Lung (tissue), 16 donors: ENCODE results near the gene YBX1. TPM values are rescaled to one million over a fixed set of nuclear protein-coding genes. Genes with fewer than 3 reads are reported as not detected.
A peak's percentile ranks its signal among the peaks of the same experiment; 100 is the strongest.

Experiments used
- ATAC-seq: fragments of 200-7000 bp; cut with Tn5 transposase; one replicate; pipeline ENCODE4 v1.9.1; 2020; ENCODE audit warnings: moderate number of reproducible peaks; ENCODE audit not compliant: insufficient read depth, low FRiP score
- DNase-seq, 3 donors: peaks; one replicate each; pipeline ENCODE4 v3.0.0-alpha.2; 2013 to 2017
- H3K27ac ChIP-seq, 2 donors: one replicate each; pipeline ENCODE4 v1.5.1; 2013; ENCODE audit warnings: mild to moderate bottlenecking in 2 of 2, moderate library complexity in 2 of 2, control low read depth in 1 of 2, inconsistent platforms in 1 of 2, low read depth in 1 of 2, low read length in 1 of 2
- H3K27me3 ChIP-seq, 3 donors: one replicate each; pipeline ENCODE4 v1.5.1; 2013; ENCODE audit warnings: low read length in 2 of 3; ENCODE audit not compliant: control insufficient read depth in 3 of 3, insufficient read depth in 3 of 3
- H3K36me3 ChIP-seq, 4 donors: one replicate each; pipeline ENCODE4 v1.5.1; 2013; ENCODE audit warnings: low read length in 4 of 4, mild to moderate bottlenecking in 1 of 4, moderate library complexity in 1 of 4; ENCODE audit not compliant: control insufficient read depth in 4 of 4, insufficient read depth in 4 of 4
- H3K4me1 ChIP-seq, 5 donors: one replicate each; pipeline ENCODE4 v1.5.1; 2013; ENCODE audit warnings: low read length in 5 of 5, mild to moderate bottlenecking in 2 of 5, moderate library complexity in 1 of 5; ENCODE audit not compliant: control insufficient read depth in 5 of 5, insufficient read depth in 5 of 5
- H3K4me3 ChIP-seq: one replicate; pipeline ENCODE4 v1.5.1; 2013; ENCODE audit warnings: mild to moderate bottlenecking, control low read depth, moderate library complexity
- H3K9ac ChIP-seq, 2 donors: one replicate each; pipeline ENCODE4 v1.5.1; 2013; ENCODE audit warnings: low read length in 2 of 2, control low read depth in 1 of 2; ENCODE audit not compliant: insufficient read depth in 1 of 2
- H3K9me3 ChIP-seq, 4 donors: one replicate each; pipeline ENCODE4 v1.5.1; 2013; ENCODE audit warnings: low read length in 3 of 4, mild to moderate bottlenecking in 1 of 4, moderate library complexity in 1 of 4; ENCODE audit not compliant: control insufficient read depth in 4 of 4, insufficient read depth in 3 of 4
- CTCF ChIP-seq: IDR thresholded peaks from 2 replicates; pipeline ENCODE4 v1.5.1; 2012; ENCODE audit warnings: mild to moderate bottlenecking; ENCODE audit errors: control extremely low read depth, extremely low read depth
- WGBS, 2 donors: extraction: QIAGEN DNeasy Blood & Tissue Kit; methylation state at CpG; one replicate each; pipeline ENCODE4 v1.1.7; 2013; 5-methylcytosine and 5-hydroxymethylcytosine counted together
- long read RNA-seq, 5 donors: transcript quantifications; one replicate each; lab custom pipeline, GENCODE V29; 2026
- polyA plus RNA-seq, 2 donors: library from polyadenylated mRNA; stranded (reverse); fragments of 200-250 nt; gene quantifications; one replicate each; pipeline ENCODE4 v1.2.1, GENCODE V29; 2013
- total RNA-seq, 2 donors: library from RNA; depleted of rRNA in 1 of 2; stranded (reverse); fragments of >200 nt in 1 of 2; gene quantifications; one replicate each; pipeline ENCODE4 v1.2.1, GENCODE V29; 2014 to 2021
- donor health status: control.
- donor health status: control.
- donor health status: Bipolar disorder and iron deficiency.
- donor health status: healthy.
- donor health status: DM: yes; HTN: yes; CAD: no.

The YBX1 gene
- total RNA-seq (100 to 1,000 TPM; 298 to 617 TPM), polyA plus RNA-seq (100 to 1,000 TPM; 560 to 617 TPM)
- long read RNA-seq, donor 1, transcript YBX1-201 (8 exons, 1,514 nt), result major isoform, 83 of 1,032 reads
- long read RNA-seq, donor 1, partial matches to known transcripts, result 948 of 1,032 reads
- long read RNA-seq, donor 1, other reads (novel, unspliced or antisense), result 0 of 1,032 reads
- long read RNA-seq, donor 2, transcript YBX1-201 (8 exons, 1,514 nt), result major isoform, 32 of 425 reads
- long read RNA-seq, donor 2, partial matches to known transcripts, result 392 of 425 reads
- long read RNA-seq, donor 2, other reads (novel, unspliced or antisense), result 0 of 425 reads
- long read RNA-seq, donor 3, transcript YBX1-201 (8 exons, 1,514 nt), result major isoform, 58 of 637 reads
- long read RNA-seq, donor 3, partial matches to known transcripts, result 579 of 637 reads
- long read RNA-seq, donor 3, other reads (novel, unspliced or antisense), result 0 of 637 reads
- long read RNA-seq, donor 4, transcript YBX1-201 (8 exons, 1,514 nt), result major isoform, 52 of 501 reads
- long read RNA-seq, donor 4, partial matches to known transcripts, result 449 of 501 reads
- long read RNA-seq, donor 4, other reads (novel, unspliced or antisense), result 0 of 501 reads
- long read RNA-seq, donor 5, transcript YBX1-201 (8 exons, 1,514 nt), result major isoform, 123 of 1,532 reads
- long read RNA-seq, donor 5, partial matches to known transcripts, result 1,407 of 1,532 reads
- long read RNA-seq, donor 5, other reads (novel, unspliced or antisense), result 0 of 1,532 reads

- peak; percentile 96 for ATAC-seq
- H3K27ac ChIP-seq, result peak within 1 kb of the TSS; percentile 91 to 98
- H3K36me3 ChIP-seq, result peaks cover 0 to 12% (median 4%) of the 10 kb centered on the region in 4 donors
- H3K27me3 ChIP-seq, result no peaks in the 10 kb centered on the region
- no peak for TF ChIP-seq CTCF
- no peaks in the 10 kb centered on the region for H3K9me3 ChIP-seq
- H3K9ac ChIP-seq, result peak within 1 kb of the TSS; percentile 83 to 91
- peak within 1 kb of the TSS; percentile 60 for H3K4me3 ChIP-seq
- peak; percentile 98 to 99 (median 99) for DNase-seq
- peaks cover 4 to 47% (median 23%) of the 10 kb centered on the region in 5 donors for H3K4me1 ChIP-seq
- 0% methylated on average over 54 of the region's 54 CpGs for WGBS, 2 donors
Measured at GRCh38 chr1:42681741-42682483, at the start of gene YBX1. YBX1 (plus strand) TSS chr1:42682418; CDS start chr1:42682566, 148 bp downstream.

- no peak for ATAC-seq
- TF ChIP-seq CTCF, result no peak
Measured at GRCh38 chr1:42639116-42639515, 43.1 kb upstream of the YBX1 start.

GRCh38 chr1:42646056-42646455 is 36.2 kb upstream of the YBX1 start:
- Histone ChIP-seq H3K9me3 (no peaks in the 10 kb centered on the region), H3K4me3 (no peak overlapping the region), H3K27ac (no peak overlapping the region), H3K27me3 (no peaks in the 10 kb centered on the region), H3K9ac (no peak overlapping the region), H3K4me1 (no peaks in the 10 kb centered on the region), H3K36me3 (peaks cover 0 to 2% (median 0%) of the 10 kb centered on the region in 4 donors)
- no peak for TF ChIP-seq CTCF
- ATAC-seq (no peak), DNase-seq (no peak)
- 87 to 94% methylated on average over 2 of the region's 2 CpGs for whole genome bisulfite sequencing, 2 donors

More at GRCh38 chr1:42639116-42639515, 43.1 kb upstream of the YBX1 start:
- no peak for DNase-seq
- no peak overlapping the region for H3K4me3 ChIP-seq
- H3K9ac ChIP-seq, result no peak overlapping the region
- H3K27me3 ChIP-seq, result no peaks in the 10 kb centered on the region
- no peaks in the 10 kb centered on the region for H3K9me3 ChIP-seq
- H3K36me3 ChIP-seq, result no peaks in the 10 kb centered on the region
- no peaks in the 10 kb centered on the region for H3K4me1 ChIP-seq
- H3K27ac ChIP-seq, result no peak overlapping the region
